Endothelial cell (in vitro differentiated cells): ENCODE data around the gene PLVAP. TPM values are rescaled to one million over a fixed set of nuclear protein-coding genes. Genes with fewer than 3 reads are reported as not detected.
A peak's percentile ranks its signal among the peaks of the same experiment; 100 is the strongest.

Source experiments
- DNase-seq: peaks from one replicate; pipeline ENCODE4 v3.0.0; 2021; ENCODE audit warnings: low spot score
- H3K27ac Mint-ChIP-seq: one replicate; pipeline ENCODE4 v1.8.0; 2021; ENCODE audit warnings: mixed read lengths, inconsistent platforms; ENCODE audit not compliant: unreplicated experiment
- H3K27me3 Mint-ChIP-seq: one replicate; pipeline ENCODE4 v1.8.0; 2021; ENCODE audit warnings: mild to moderate bottlenecking, moderate library complexity, mixed read lengths, inconsistent platforms; ENCODE audit not compliant: unreplicated experiment
- H3K36me3 Mint-ChIP-seq: one replicate; pipeline ENCODE4 v1.8.0; 2021; ENCODE audit warnings: mild to moderate bottlenecking, low read depth, mixed read lengths, inconsistent platforms; ENCODE audit not compliant: unreplicated experiment
- H3K4me1 Mint-ChIP-seq: one replicate; pipeline ENCODE4 v1.8.0; 2021; ENCODE audit warnings: mild to moderate bottlenecking, mixed read lengths, inconsistent platforms; ENCODE audit not compliant: unreplicated experiment
- H3K4me3 Mint-ChIP-seq: one replicate; pipeline ENCODE4 v1.8.0; 2021; ENCODE audit warnings: mild to moderate bottlenecking, mixed read lengths, inconsistent platforms; ENCODE audit not compliant: unreplicated experiment
- H3K9me3 Mint-ChIP-seq: one replicate; pipeline ENCODE4 v1.8.0; 2021; ENCODE audit warnings: mixed read lengths, inconsistent platforms; ENCODE audit not compliant: unreplicated experiment
- CTCF ChIP-seq: fragments of 200-600 bp; sonication (generic); IDR thresholded peaks from one replicate; pipeline ENCODE4 v1.5.0; 2021; ENCODE audit warnings: antibody characterized with exemption; ENCODE audit not compliant: unreplicated experiment
- total RNA-seq: library from RNA; stranded (reverse); fragmentation: NEBNext Ultra II Directional; extraction: Animal tissue kit (Norgen Biotek cat#: 25700); gene quantifications from one replicate; pipeline ENCODE4 v1.2.1, GENCODE V29; 2021; ENCODE audit not compliant: unreplicated experiment

The PLVAP gene
- total RNA-seq, 1 donor from 2014 or later: 1,569 TPM

GRCh38 chr19:17414097-17414496 lies 37.0 kb upstream of the PLVAP start:
- Mint-ChIP-seq H3K27ac (peak overlapping the region; percentile 98), H3K4me1 (peaks cover 31% of the 10 kb centered on the region), H3K4me3 (no peak overlapping the region), H3K27me3 (peaks cover 5% of the 10 kb centered on the region), H3K36me3 (no peaks in the 10 kb centered on the region), H3K9me3 (no peaks in the 10 kb centered on the region)
- no peak for TF ChIP-seq CTCF
- DNase-seq: no peak

GRCh38 chr19:17411801-17412200 lies 34.7 kb upstream of the PLVAP start:
- Mint-ChIP-seq H3K27ac (peak overlapping the region; percentile 98), H3K27me3 (peaks cover 3% of the 10 kb centered on the region), H3K9me3 (no peaks in the 10 kb centered on the region), H3K36me3 (no peaks in the 10 kb centered on the region), H3K4me1 (peaks cover 31% of the 10 kb centered on the region), H3K4me3 (no peak overlapping the region)
- DNase-seq: no peak
- TF ChIP-seq CTCF: no peak

GRCh38 chr19:17409990-17410389 lies 32.8 kb upstream of the PLVAP start:
- H3K9me3 Mint-ChIP-seq: no peaks in the 10 kb centered on the region
- no peak for TF ChIP-seq CTCF

GRCh38 chr19:17406887-17407196 lies 29.7 kb upstream of the PLVAP start:
- no peaks in the 10 kb centered on the region for H3K27me3 Mint-ChIP-seq
- no peak for TF ChIP-seq CTCF
- no peak for DNase-seq
- H3K36me3 Mint-ChIP-seq: no peaks in the 10 kb centered on the region
- H3K4me3 Mint-ChIP-seq: peak overlapping the region; percentile 16
- no peaks in the 10 kb centered on the region for H3K9me3 Mint-ChIP-seq
- H3K27ac Mint-ChIP-seq: peak overlapping the region; percentile 24
- peaks cover 28% of the 10 kb centered on the region for H3K4me1 Mint-ChIP-seq

More at GRCh38 chr19:17409990-17410389, 32.8 kb upstream of the PLVAP start:
- Mint-ChIP-seq H3K27ac (no peak overlapping the region), H3K27me3 (no peaks in the 10 kb centered on the region), H3K4me3 (no peak overlapping the region), H3K4me1 (peaks cover 31% of the 10 kb centered on the region), H3K36me3 (no peaks in the 10 kb centered on the region)
- DNase-seq: no peak

- H3K4me1 Mint-ChIP-seq: peaks cover 31% of the 10 kb centered on the region
- peaks cover 4% of the 10 kb centered on the region for H3K36me3 Mint-ChIP-seq
- H3K27me3 Mint-ChIP-seq: peaks cover 4% of the 10 kb centered on the region
- DNase-seq: no peak
- TF ChIP-seq CTCF: no peak
- no peak overlapping the region for H3K27ac Mint-ChIP-seq
- no peak overlapping the region for H3K4me3 Mint-ChIP-seq
- no peaks in the 10 kb centered on the region for H3K9me3 Mint-ChIP-seq
These were observed 29.1 kb upstream of the PLVAP start for GRCh38 chr19:17406046-17406886.
